ENCODE measurements around the gene GABRE. TPM values are rescaled to one million over a fixed set of nuclear protein-coding genes. Genes with fewer than 3 reads are reported as not detected.

Gene GABRE
- total and polyA plus RNA-seq, 2 of the 13 experiments (the other 11 are each of a cell fraction or from before 2014, with no cell fraction given) = 12.2 to 66.2 TPM

- Histone ChIP-seq H3K9me3 (ENCODE audit: low read length) (no peaks in the 10 kb centered on the region), H3K9ac (ENCODE audit: insufficient read depth, low read depth, low read length) (peak overlapping the region; percentile 82), H2AFZ (ENCODE audit: low read length) (no peak overlapping the region), H4K20me1 (ENCODE audit: insufficient read depth, low read length) (peaks cover 13% of the 10 kb centered on the region; the same call in 1 of the 2 replicates), H3K27me3 (ENCODE audit: control insufficient read depth in 1 of 2, insufficient read depth in 2 of 2, low read length in 2 of 2) (no peaks in the 10 kb centered on the region; a peak in 1 of 5 replicates), H3K27ac (ENCODE audit: extremely low read length, insufficient read depth, low read length) (peak overlapping the region; percentile 59), H3K79me2 (ENCODE audit: insufficient read depth, low read length) (peaks cover 28% of the 10 kb centered on the region), H3K4me2 (ENCODE audit: low read depth, low read length) (peak overlapping the region; percentile 80), H3K4me3 (replicated peaks in 1 of 3; ENCODE audit: insufficient read depth in 1 of 3, low read depth in 2 of 3, low read length in 3 of 3) (peak overlapping the region; percentile 68 to 78 (median 77)), H3K36me3 (replicated peaks in 1 of 2; ENCODE audit: control insufficient read depth in 1 of 2, insufficient read depth in 2 of 2, low read length in 2 of 2) (peaks cover 7 to 20% of the 10 kb centered on the region in 2 experiments; a peak in 4 of 5 replicates), H3K4me1 (ENCODE audit: insufficient read depth, low read length) (peaks cover 40% of the 10 kb centered on the region)
- no TSS peak for BruUV-seq (replicated peaks)
- no peak for FAIRE-seq
- ATAC-seq = no peak
- intact Hi-C loops (cut with micrococcal nuclease; ENCODE audit: unreplicated experiment) (loop anchor here (10.0 kb wide), 2 partner anchors 92 to 438 kb away; no protein-coding TSS in a partner anchor), in situ Hi-C loops (cut with HindIII; ENCODE audit: extremely low pct_ligation_motif_present, low pct_unique_long_range_greater_than_20kb) (no loop called here)
- WGBS (ENCODE audit: low lambda C conversion rate) = 3% methylated on average over 3 of the region's 4 CpGs
- ChIA-PET POLR2A (interaction anchor here (5.8 kb wide), 1 partner anchor 11 kb away, joined by 91 read pairs; no protein-coding TSS in a partner anchor), CTCF (ENCODE audit: low intra/inter-chr PET ratio, low total read pairs) (no interaction called here)
- TF ChIP-seq CBX1 (IDR thresholded peaks at IDR 0.05; ENCODE audit: low read depth) (no peak), TRIM22 (IDR thresholded peaks at IDR 0.05) (no peak), ZNF354B (CRISPR knock-in tag; IDR thresholded peaks at IDR 0.05) (no peak), NFKB2 (CRISPR knock-in tag; IDR thresholded peaks at IDR 0.05; ENCODE audit: borderline replicate concordance) (no peak)
- DNase-seq (ENCODE audit: low spot score) = no peak
Measured at GRCh38 chrX:151973060-151973661, 1.3 kb downstream of the GABRE start.

GRCh38 chrX:151970661-151971060 is 3.8 kb downstream of the GABRE start:
- Histone ChIP-seq H3K4me2 (ENCODE audit: low read depth, low read length) (peak overlapping the region; percentile 80), H2AFZ (ENCODE audit: low read length) (no peak overlapping the region), H3K79me2 (ENCODE audit: insufficient read depth, low read length) (peaks cover 28% of the 10 kb centered on the region), H3K4me3 (replicated peaks in 1 of 3; ENCODE audit: insufficient read depth in 1 of 3, low read depth in 2 of 3, low read length in 3 of 3) (peak overlapping the region; percentile 26 to 78 (median 77); a peak in 4 of 6 replicates), H3K9me3 (ENCODE audit: low read length) (no peaks in the 10 kb centered on the region), H3K36me3 (replicated peaks in 1 of 2; ENCODE audit: control insufficient read depth in 1 of 2, insufficient read depth in 2 of 2, low read length in 2 of 2) (peaks cover 10 to 25% of the 10 kb centered on the region in 2 experiments; a peak in 4 of 5 replicates), H3K27ac (ENCODE audit: extremely low read length, insufficient read depth, low read length) (peak overlapping the region; percentile 65), H3K27me3 (ENCODE audit: control insufficient read depth in 1 of 2, insufficient read depth in 2 of 2, low read length in 2 of 2) (no peaks in the 10 kb centered on the region; a peak in 1 of 5 replicates), H3K9ac (ENCODE audit: insufficient read depth, low read depth, low read length) (no peak overlapping the region), H3K4me1 (ENCODE audit: insufficient read depth, low read length) (peaks cover 19% of the 10 kb centered on the region), H4K20me1 (ENCODE audit: insufficient read depth, low read length) (peaks cover 13% of the 10 kb centered on the region; the same call in 1 of the 2 replicates)
- ChIA-PET POLR2A (interaction anchor here (5.8 kb wide), 1 partner anchor 14 kb away, joined by 91 read pairs; no protein-coding TSS in a partner anchor), CTCF (ENCODE audit: low intra/inter-chr PET ratio, low total read pairs) (no interaction called here)
- 9% methylated on average over 6 of the region's 6 CpGs for WGBS (ENCODE audit: low lambda C conversion rate)
- DNase-seq (ENCODE audit: low spot score) (peak; percentile 90), ATAC-seq (peak; percentile 88), FAIRE-seq (peak; percentile 90)
- intact Hi-C loops (cut with micrococcal nuclease; ENCODE audit: unreplicated experiment) = loop anchor here (10.0 kb wide), 2 partner anchors 94 to 436 kb away; no protein-coding TSS in a partner anchor
- no TSS peak for BruUV-seq (replicated peaks)
- in situ Hi-C loops (cut with HindIII; ENCODE audit: extremely low pct_ligation_motif_present, low pct_unique_long_range_greater_than_20kb) = no loop called here
- TF ChIP-seq, protein P1, sequence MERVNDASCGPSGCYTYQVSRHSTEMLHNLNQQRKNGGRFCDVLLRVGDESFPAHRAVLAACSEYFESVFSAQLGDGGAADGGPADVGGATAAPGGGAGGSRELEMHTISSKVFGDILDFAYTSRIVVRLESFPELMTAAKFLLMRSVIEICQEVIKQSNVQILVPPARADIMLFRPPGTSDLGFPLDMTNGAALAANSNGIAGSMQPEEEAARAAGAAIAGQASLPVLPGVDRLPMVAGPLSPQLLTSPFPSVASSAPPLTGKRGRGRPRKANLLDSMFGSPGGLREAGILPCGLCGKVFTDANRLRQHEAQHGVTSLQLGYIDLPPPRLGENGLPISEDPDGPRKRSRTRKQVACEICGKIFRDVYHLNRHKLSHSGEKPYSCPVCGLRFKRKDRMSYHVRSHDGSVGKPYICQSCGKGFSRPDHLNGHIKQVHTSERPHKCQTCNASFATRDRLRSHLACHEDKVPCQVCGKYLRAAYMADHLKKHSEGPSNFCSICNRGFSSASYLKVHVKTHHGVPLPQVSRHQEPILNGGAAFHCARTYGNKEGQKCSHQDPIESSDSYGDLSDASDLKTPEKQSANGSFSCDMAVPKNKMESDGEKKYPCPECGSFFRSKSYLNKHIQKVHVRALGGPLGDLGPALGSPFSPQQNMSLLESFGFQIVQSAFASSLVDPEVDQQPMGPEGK (CRISPR knock-in tag; IDR thresholded peaks at IDR 0.05) = peak; percentile 72
- TF ChIP-seq HNRNPH1 (optimal IDR thresholded peaks at IDR 0.05; ENCODE audit: low read depth, low read length) (no peak), RXRB (CRISPR knock-in tag; IDR thresholded peaks at IDR 0.05; ENCODE audit: borderline replicate concordance) (peak; percentile 80), TEAD3 (CRISPR knock-in tag; optimal IDR thresholded peaks at IDR 0.05; ENCODE audit: borderline replicate concordance) (peak; percentile 88), ZNF770 (CRISPR knock-in tag; IDR thresholded peaks at IDR 0.05) (peak; percentile 58; the same call in 1 of the 2 replicates)
- TF ChIP-seq, protein P2, sequence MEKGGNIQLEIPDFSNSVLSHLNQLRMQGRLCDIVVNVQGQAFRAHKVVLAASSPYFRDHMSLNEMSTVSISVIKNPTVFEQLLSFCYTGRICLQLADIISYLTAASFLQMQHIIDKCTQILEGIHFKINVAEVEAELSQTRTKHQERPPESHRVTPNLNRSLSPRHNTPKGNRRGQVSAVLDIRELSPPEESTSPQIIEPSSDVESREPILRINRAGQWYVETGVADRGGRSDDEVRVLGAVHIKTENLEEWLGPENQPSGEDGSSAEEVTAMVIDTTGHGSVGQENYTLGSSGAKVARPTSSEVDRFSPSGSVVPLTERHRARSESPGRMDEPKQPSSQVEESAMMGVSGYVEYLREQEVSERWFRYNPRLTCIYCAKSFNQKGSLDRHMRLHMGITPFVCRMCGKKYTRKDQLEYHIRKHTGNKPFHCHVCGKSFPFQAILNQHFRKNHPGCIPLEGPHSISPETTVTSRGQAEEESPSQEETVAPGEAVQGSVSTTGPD (CRISPR knock-in tag; IDR thresholded peaks at IDR 0.05) = no peak

Measured in HepG2 (cell line).